PC-3 (cell line): ENCODE results near the gene DNASE1. TPM values are rescaled to one million over a fixed set of nuclear protein-coding genes. Genes with fewer than 3 reads are reported as not detected.
A peak's percentile ranks its signal among the peaks of the same experiment; 100 is the strongest.

Experiments used
- ATAC-seq: fragments of 200-7000 bp; cut with Tn5 transposase; 2 replicates; pipeline ENCODE4 v1.9.1; 2020; ENCODE audit warnings: mild to moderate bottlenecking, moderate library complexity
- BruUV-seq: library from RNA; stranded (reverse); fragments of 400-500 nt; replicated peaks from 2 replicates; lab custom pipeline; 2021; lab: Mats Ljungman, UMichigan
- CTCF ChIA-PET: fragments of 300-600 bp; sonication (Branson Sonifier 250); formaldehyde crosslinking; loops from one replicate; lab custom pipeline; 2022; ENCODE audit warnings: antibody characterized with exemption; lab: Charles Lee
- POLR2A ChIA-PET: fragments of 300-600 bp; sonication (Branson Sonifier 250); formaldehyde crosslinking; loops from one replicate; lab custom pipeline; 2022; ENCODE audit warnings: antibody characterized with exemption; ENCODE audit not compliant: unreplicated experiment; lab: Charles Lee
- DNase-seq: peaks from one replicate; pipeline ENCODE4 v3.0.0-alpha.2; 2015
- H2AFZ ChIP-seq: fragments of 300-600 bp; sonication (generic); 2 replicates; pipeline ENCODE4 v1.6.0; 2016; ENCODE audit warnings: antibody characterized with exemption, low read length
- H3F3A ChIP-seq: fragments of 300-600 bp; sonication (generic); one replicate; pipeline ENCODE4 v1.6.0; 2017; ENCODE audit warnings: antibody characterized with exemption, low read length, control low read depth, mild to moderate bottlenecking; ENCODE audit not compliant: unreplicated experiment
- H3K27ac ChIP-seq: fragments of 300-600 bp; sonication (generic); 2 replicates; pipeline ENCODE4 v1.5.1; 2016; ENCODE audit warnings: mild to moderate bottlenecking, low read length
- H3K27me3 ChIP-seq: fragments of 300-600 bp; sonication (generic); 2 replicates; pipeline ENCODE4 v1.6.1; 2016; ENCODE audit warnings: low read length, mixed read lengths
- H3K36me3 ChIP-seq: fragments of 300-600 bp; sonication (generic); 2 replicates; pipeline ENCODE4 v1.6.1; 2016; ENCODE audit warnings: low read depth, mixed run types, low read length, mixed read lengths
- H3K4me1 ChIP-seq: fragments of 300-600 bp; sonication (generic); 2 replicates; pipeline ENCODE4 v1.5.1; 2016; ENCODE audit warnings: low read length; ENCODE audit not compliant: insufficient read depth
- H3K4me2 ChIP-seq: fragments of 300-600 bp; sonication (generic); 2 replicates; pipeline ENCODE4 v1.6.0; 2016; ENCODE audit warnings: low read length
- H3K4me3 ChIP-seq: fragments of 300-600 bp; sonication (generic); 2 replicates; pipeline ENCODE4 v1.5.1; 2016; ENCODE audit warnings: mild to moderate bottlenecking, low read length, mixed read lengths
- H3K79me2 ChIP-seq: fragments of 300-600 bp; sonication (generic); 2 replicates; pipeline ENCODE4 v1.6.1; 2017; ENCODE audit warnings: low read length, mixed read lengths
- H3K9ac ChIP-seq: fragments of 300-600 bp; sonication (generic); 2 replicates; pipeline ENCODE4 v1.6.0; 2016; ENCODE audit warnings: mild to moderate bottlenecking, low read length
- H3K9me2 ChIP-seq: fragments of 300-600 bp; sonication (generic); replicated peaks from 2 replicates; pipeline ENCODE4 v1.6.1; 2016; ENCODE audit warnings: mixed run types, low read length, mixed read lengths
- H3K9me3 ChIP-seq: fragments of 300-600 bp; sonication (generic); 2 replicates; pipeline ENCODE4 v1.6.1; 2016; ENCODE audit warnings: low read length, mixed read lengths
- H4K20me1 ChIP-seq: fragments of 300-600 bp; sonication (generic); 2 replicates; pipeline ENCODE4 v1.6.1; 2016; ENCODE audit warnings: low read length, mixed read lengths
- CTCF ChIP-seq: fragments of 300-600 bp; sonication (generic); conservative IDR thresholded peaks from 2 replicates; pipeline ENCODE4 v1.5.1; 2017; ENCODE audit warnings: antibody characterized with exemption, low read depth, mild to moderate bottlenecking, low read length
- EZH2 ChIP-seq: fragments of 300-600 bp; sonication (generic); IDR thresholded peaks from one replicate; pipeline ENCODE4 v1.6.1; 2017; ENCODE audit warnings: antibody characterized with exemption, mild to moderate bottlenecking, low read length; ENCODE audit not compliant: unreplicated experiment
- EZH2phosphoT487 ChIP-seq: fragments of 300-600 bp; sonication (generic); IDR thresholded peaks from 2 replicates; pipeline ENCODE4 v1.6.1; 2018; ENCODE audit warnings: mild to moderate bottlenecking, antibody characterized with exemption, low read length, borderline replicate concordance
- intact Hi-C: fragments of 100-400 bp; cut with micrococcal nuclease; formaldehyde crosslinking; loops from 2 replicates; pipeline ENCODE4 v1.9.0; 2023
- total RNA-seq: library from RNA; depleted of rRNA; stranded (reverse); fragments of >200 nt; gene quantifications from 2 replicates; pipeline ENCODE4 v1.2.3, GENCODE V29; 2014

Gene DNASE1
- total RNA-seq, 1 experiment from 2014 or later = 14.0 TPM

GRCh38 chr16:3662601-3663000, 8.1 kb downstream of the DNASE1 start:
- ATAC-seq (no peak), DNase-seq (no peak)
- no peak overlapping the region for H3K4me2 ChIP-seq
- intact Hi-C loops = no loop called here
- H3K4me1 ChIP-seq = no peaks in the 10 kb centered on the region
- H3F3A ChIP-seq = no peaks in the 10 kb centered on the region
- no peaks in the 10 kb centered on the region for H4K20me1 ChIP-seq
- no peak overlapping the region for H2AFZ ChIP-seq
- TF ChIP-seq EZH2phosphoT487 (no peak), EZH2 (no peak), CTCF (no peak)
- no peaks in the 10 kb centered on the region for H3K9me2 ChIP-seq
- BruUV-seq = no TSS peak
- no peak overlapping the region for H3K9ac ChIP-seq
- POLR2A ChIA-PET = no interaction called here
- no peak overlapping the region for H3K4me3 ChIP-seq
- no peaks in the 10 kb centered on the region for H3K9me3 ChIP-seq
- H3K27me3 ChIP-seq = no peaks in the 10 kb centered on the region
- H3K79me2 ChIP-seq = no peaks in the 10 kb centered on the region
- CTCF ChIA-PET = no interaction called here
- H3K27ac ChIP-seq = no peak overlapping the region
- peaks cover 14% of the 10 kb centered on the region; the same call in 1 of the 2 replicates for H3K36me3 ChIP-seq

- BruUV-seq = no TSS peak
- H3K27me3 ChIP-seq = no peaks in the 10 kb centered on the region
- ATAC-seq (no peak), DNase-seq (no peak)
- CTCF ChIA-PET = no interaction called here
- POLR2A ChIA-PET = no interaction called here
- no peaks in the 10 kb centered on the region for H4K20me1 ChIP-seq
- H3K9ac ChIP-seq = no peak overlapping the region
- TF ChIP-seq EZH2 (no peak), EZH2phosphoT487 (no peak), CTCF (no peak)
- H3K9me2 ChIP-seq = no peaks in the 10 kb centered on the region
- H3F3A ChIP-seq = no peaks in the 10 kb centered on the region
- no peak overlapping the region for H2AFZ ChIP-seq
- peaks cover 15% of the 10 kb centered on the region; the same call in 1 of the 2 replicates for H3K36me3 ChIP-seq
- no peak overlapping the region for H3K27ac ChIP-seq
- intact Hi-C loops = no loop called here
- H3K4me3 ChIP-seq = no peak overlapping the region
- no peak overlapping the region for H3K4me2 ChIP-seq
- H3K79me2 ChIP-seq = no peaks in the 10 kb centered on the region
- H3K4me1 ChIP-seq = no peaks in the 10 kb centered on the region
- no peaks in the 10 kb centered on the region for H3K9me3 ChIP-seq
Observed at GRCh38 chr16:3664187-3664896, 9.9 kb downstream of the DNASE1 start.

GRCh38 chr16:3665508-3665907, 11.0 kb downstream of the DNASE1 start:
- ATAC-seq = 0 out of 2 replicates have a peak, but pooled peaks have one; percentile 20
- intact Hi-C loops = no loop called here
- Histone ChIP-seq H3K4me3 (no peak overlapping the region), H3K4me2 (no peak overlapping the region), H3K9me3 (no peaks in the 10 kb centered on the region), H3K36me3 (peaks cover 11% of the 10 kb centered on the region; the same call in 1 of the 2 replicates), H4K20me1 (no peaks in the 10 kb centered on the region), H3K4me1 (no peaks in the 10 kb centered on the region), H3K9ac (no peak overlapping the region), H3K27ac (no peak overlapping the region), H3K27me3 (no peaks in the 10 kb centered on the region), H2AFZ (no peak overlapping the region), H3F3A (no peaks in the 10 kb centered on the region), H3K9me2 (no peaks in the 10 kb centered on the region), H3K79me2 (no peaks in the 10 kb centered on the region)
- ChIA-PET POLR2A (no interaction called here), CTCF (no interaction called here)
- DNase-seq = no peak
- TF ChIP-seq EZH2phosphoT487 (no peak), EZH2 (no peak), CTCF (no peak)
- BruUV-seq = no TSS peak
